NCI-H146 treated with DMSO at 0.1 percent for 48 hours (cell line): ENCODE measurements around the gene IMMT.

ENCODE experiments used
- DNase-seq: peaks from one replicate; lab custom pipeline; 2025; ENCODE audit not compliant: unreplicated experiment; lab: John Stamatoyannopoulos, UW

The IMMT gene

GRCh38 chr2:86143926-86144685, 51.2 kb downstream of the IMMT start:
- no peak for DNase-seq

GRCh38 chr2:86143307-86143706, 52.0 kb downstream of the IMMT start:
- DNase-seq = no peak

- DNase-seq = no peak
These were observed 52.6 kb downstream of the IMMT start for GRCh38 chr2:86142436-86143257.

- no peak for DNase-seq
These were observed 54.3 kb downstream of the IMMT start for GRCh38 chr2:86140969-86141392.

GRCh38 chr2:86139981-86140380, 55.3 kb downstream of the IMMT start:
- DNase-seq = no peak

GRCh38 chr2:86138736-86139625, 56.3 kb downstream of the IMMT start:
- DNase-seq = no peak

GRCh38 chr2:86136141-86136540, 59.1 kb downstream of the IMMT start:
- no peak for DNase-seq

GRCh38 chr2:86135653-86136052, 59.6 kb downstream of the IMMT start:
- DNase-seq = no peak

- no peak for DNase-seq
These were observed 60.6 kb downstream of the IMMT start for GRCh38 chr2:86134709-86135108.

GRCh38 chr2:86124683-86125082, 70.6 kb downstream of the IMMT start:
- DNase-seq = no peak

- DNase-seq = no peak
These were observed 71.8 kb downstream of the IMMT start for GRCh38 chr2:86123328-86123925.

- no peak for DNase-seq
These were observed 77.1 kb downstream of the IMMT start for GRCh38 chr2:86118130-86118529.

GRCh38 chr2:86107031-86107430, 88.2 kb downstream of the IMMT start:
- no peak for DNase-seq

GRCh38 chr2:86105969-86106945, 89.0 kb downstream of the IMMT start, which contains the start of gene PTCD3:
Gene PTCD3 (plus strand): TSS chr2:86106235. CDS start chr2:86106248, 13 bp downstream.
- DNase-seq = peak; percentile 94

GRCh38 chr2:86105252-86105968, 89.9 kb downstream of the IMMT start, which contains the start of gene POLR1A:
Gene POLR1A (minus strand): TSS chr2:86105886. CDS start chr2:86105776, 110 bp downstream.
- DNase-seq = peak; percentile 94

GRCh38 chr2:86102157-86102556, 93.1 kb downstream of the IMMT start:
- no peak for DNase-seq

- no peak for DNase-seq
These were observed 97.3 kb downstream of the IMMT start for GRCh38 chr2:86097913-86098312.

- no peak for DNase-seq
These were observed 98.0 kb downstream of the IMMT start for GRCh38 chr2:86097114-86097896.
